H9 (cell line): Measurements from ENCODE around the gene APOBEC2. TPM values are rescaled to one million over a fixed set of nuclear protein-coding genes. Genes with fewer than 3 reads are reported as not detected.

Experiments
- DNase-seq: peaks from one replicate; pipeline ENCODE4 v3.0.0-alpha.2; 2017
- H2AFZ ChIP-seq: one replicate; pipeline ENCODE4 v1.6.1; 2013; ENCODE audit warnings: mild to moderate bottlenecking, low read length, control low read depth, moderate library complexity
- H2AK5ac ChIP-seq: 2 replicates; pipeline ENCODE4 v1.6.1; 2013; ENCODE audit warnings: low read length, control low read depth, mixed read lengths; ENCODE audit not compliant: insufficient read length
- H2BK120ac ChIP-seq: one replicate; pipeline ENCODE4 v1.6.1; 2013; ENCODE audit warnings: low read depth, mild to moderate bottlenecking, low read length, control low read depth, inconsistent platforms; ENCODE audit not compliant: poor library complexity, severe bottlenecking
- H2BK12ac ChIP-seq: 2 replicates; pipeline ENCODE4 v1.6.1; 2013; ENCODE audit warnings: low read length, control low read depth, mixed read lengths, low read depth; ENCODE audit not compliant: insufficient read length
- H2BK15ac ChIP-seq: 2 replicates; pipeline ENCODE4 v1.6.1; 2013; ENCODE audit warnings: low read depth, low read length, control low read depth
- H2BK20ac ChIP-seq: one replicate; pipeline ENCODE4 v1.6.1; 2013; ENCODE audit warnings: low read depth, mild to moderate bottlenecking, low read length, control low read depth, inconsistent platforms; ENCODE audit not compliant: poor library complexity, severe bottlenecking
- H2BK5ac ChIP-seq: 2 replicates; pipeline ENCODE4 v1.6.1; 2013; ENCODE audit warnings: low read length, control low read depth, mixed read lengths; ENCODE audit not compliant: insufficient read length
- H3K14ac ChIP-seq: 2 replicates; pipeline ENCODE4 v1.6.1; 2013; ENCODE audit warnings: low read length, control low read depth; ENCODE audit not compliant: insufficient read depth
- H3K18ac ChIP-seq: 2 replicates; pipeline ENCODE4 v1.6.1; 2013; ENCODE audit warnings: low read depth, mild to moderate bottlenecking, mixed read lengths, low read length, control low read depth; ENCODE audit not compliant: insufficient read length
- H3K23ac ChIP-seq: 2 replicates; pipeline ENCODE4 v1.6.1; 2013; ENCODE audit warnings: low read length, control low read depth, mixed read lengths, low read depth; ENCODE audit not compliant: insufficient read length
- H3K23me2 ChIP-seq: 2 replicates; pipeline ENCODE4 v1.6.1; 2013; ENCODE audit warnings: low read depth, mild to moderate bottlenecking, mixed read lengths, low read length, control low read depth; ENCODE audit not compliant: insufficient read length, poor library complexity, severe bottlenecking
- H3K27ac ChIP-seq: 2 replicates; pipeline ENCODE4 v1.5.1; 2013; ENCODE audit warnings: low read length, control low read depth, mixed read lengths, low read depth; ENCODE audit not compliant: insufficient read length
- H3K27me3 ChIP-seq: 2 replicates; pipeline ENCODE4 v1.6.1; 2013; ENCODE audit warnings: low read length, control low read depth, inconsistent platforms; ENCODE audit not compliant: insufficient read depth
- H3K4ac ChIP-seq: 2 replicates; pipeline ENCODE4 v1.6.1; 2013; ENCODE audit warnings: low read depth, mild to moderate bottlenecking, control low read depth, inconsistent platforms, low read length, moderate library complexity
- H3K4me1 ChIP-seq: 2 replicates; pipeline ENCODE4 v1.6.1; 2013; ENCODE audit warnings: low read length, control low read depth, inconsistent platforms; ENCODE audit not compliant: insufficient read depth
- H3K4me2 ChIP-seq: 2 replicates; pipeline ENCODE4 v1.6.1; 2013; ENCODE audit warnings: low read length, control low read depth, mixed read lengths; ENCODE audit not compliant: insufficient read length, insufficient read depth
- H3K56ac ChIP-seq: 2 replicates; pipeline ENCODE4 v1.6.1; 2013; ENCODE audit warnings: low read depth, mild to moderate bottlenecking, mixed read lengths, low read length, control low read depth; ENCODE audit not compliant: insufficient read length
- H3K79me1 ChIP-seq: 2 replicates; pipeline ENCODE4 v1.6.1; 2013; ENCODE audit warnings: low read depth, mild to moderate bottlenecking, moderate library complexity, low read length, control low read depth, inconsistent platforms; ENCODE audit not compliant: insufficient read depth, poor library complexity, severe bottlenecking
- H3K79me2 ChIP-seq: 2 replicates; pipeline ENCODE4 v1.6.1; 2013; ENCODE audit warnings: low read length, control low read depth, inconsistent platforms; ENCODE audit not compliant: insufficient read depth
- H3K9ac ChIP-seq: 2 replicates; pipeline ENCODE4 v1.6.1; 2013; ENCODE audit warnings: low read length, control low read depth, mixed read lengths; ENCODE audit not compliant: insufficient read length; ENCODE audit errors: extremely low read depth
- H3K9me3 ChIP-seq: one replicate; pipeline ENCODE4 v1.6.1; 2013; ENCODE audit warnings: low read depth, low read length, inconsistent platforms; ENCODE audit not compliant: control insufficient read depth
- H3T11ph ChIP-seq: one replicate; pipeline ENCODE4 v1.6.1; 2013; ENCODE audit warnings: mild to moderate bottlenecking, low read length, control low read depth, inconsistent platforms
- H4K20me1 ChIP-seq: one replicate; pipeline ENCODE4 v1.6.1; 2013; ENCODE audit not compliant: control insufficient read depth, insufficient read length, insufficient read depth
- H4K5ac ChIP-seq: 2 replicates; pipeline ENCODE4 v1.6.1; 2013; ENCODE audit warnings: low read depth, mild to moderate bottlenecking, mixed read lengths, low read length, control low read depth; ENCODE audit not compliant: insufficient read length
- H4K8ac ChIP-seq: replicated peaks from 2 replicates; pipeline ENCODE4 v1.6.1; 2013; ENCODE audit warnings: low read length, control low read depth, mixed read lengths, low read depth; ENCODE audit not compliant: insufficient read length
- H4K91ac ChIP-seq: 2 replicates; pipeline ENCODE4 v1.6.1; 2013; ENCODE audit warnings: low read depth, mild to moderate bottlenecking, moderate library complexity, mixed read lengths, low read length, control low read depth; ENCODE audit not compliant: insufficient read length
- H3K27ac Mint-ChIP-seq, 3 experiments: 2 replicates in 2 of 3; 3 replicates in 1 of 3; pipeline ENCODE4 v1.8.0; 2020 to 2021; ENCODE audit warnings: mixed read lengths in 3 of 3, mild to moderate bottlenecking in 1 of 3, moderate library complexity in 1 of 3
- H3K27me3 Mint-ChIP-seq: 2 replicates; pipeline ENCODE4 v1.8.0; 2021; ENCODE audit warnings: low read depth, mild to moderate bottlenecking, moderate library complexity, mixed read lengths
- H3K36me3 Mint-ChIP-seq, 3 experiments: 2 replicates in 2 of 3; 3 replicates in 1 of 3; pipeline ENCODE4 v1.8.0; 2020 to 2021; ENCODE audit warnings: low read depth in 3 of 3, mixed read lengths in 3 of 3; ENCODE audit not compliant: insufficient read depth in 1 of 3
- H3K4me1 Mint-ChIP-seq, 2 experiments: 2 replicates each; pipeline ENCODE4 v1.8.0; 2020; ENCODE audit warnings: mixed read lengths in 2 of 2
- H3K4me3 Mint-ChIP-seq, 2 experiments: 2 replicates in 1 of 2; 3 replicates in 1 of 2; pipeline ENCODE4 v1.8.0; 2020 to 2021; ENCODE audit warnings: mild to moderate bottlenecking in 2 of 2, mixed read lengths in 2 of 2, moderate library complexity in 1 of 2
- H3K9me3 Mint-ChIP-seq, 2 experiments: 2 replicates in 1 of 2; 3 replicates in 1 of 2; pipeline ENCODE4 v1.8.0; 2020; ENCODE audit warnings: mild to moderate bottlenecking in 2 of 2, mixed read lengths in 2 of 2, moderate library complexity in 1 of 2
- CTCF ChIP-seq: fragments of 200-600 bp; sonication (generic); conservative IDR thresholded peaks from 3 replicates; pipeline ENCODE4 v1.8.0; 2021; ENCODE audit warnings: antibody characterized with exemption, mild to moderate bottlenecking
- WGBS: extraction: QIAGEN DNeasy Blood & Tissue Kit; methylation state at CpG from one replicate; pipeline ENCODE4 v1.1.7; 2013; ENCODE audit warnings: missing lambda C conversion rate, low lambda C conversion rate, mixed read lengths; ENCODE audit not compliant: insufficient read length; ENCODE audit errors: extremely low coverage; 5-methylcytosine and 5-hydroxymethylcytosine counted together
- total RNA-seq: library from RNA; stranded (reverse); gene quantifications from 2 replicates; pipeline ENCODE4 v1.2.1, GENCODE V29; 2021

Gene APOBEC2
- total RNA-seq, 1 experiment from 2014 or later, result not detected

DNA sequence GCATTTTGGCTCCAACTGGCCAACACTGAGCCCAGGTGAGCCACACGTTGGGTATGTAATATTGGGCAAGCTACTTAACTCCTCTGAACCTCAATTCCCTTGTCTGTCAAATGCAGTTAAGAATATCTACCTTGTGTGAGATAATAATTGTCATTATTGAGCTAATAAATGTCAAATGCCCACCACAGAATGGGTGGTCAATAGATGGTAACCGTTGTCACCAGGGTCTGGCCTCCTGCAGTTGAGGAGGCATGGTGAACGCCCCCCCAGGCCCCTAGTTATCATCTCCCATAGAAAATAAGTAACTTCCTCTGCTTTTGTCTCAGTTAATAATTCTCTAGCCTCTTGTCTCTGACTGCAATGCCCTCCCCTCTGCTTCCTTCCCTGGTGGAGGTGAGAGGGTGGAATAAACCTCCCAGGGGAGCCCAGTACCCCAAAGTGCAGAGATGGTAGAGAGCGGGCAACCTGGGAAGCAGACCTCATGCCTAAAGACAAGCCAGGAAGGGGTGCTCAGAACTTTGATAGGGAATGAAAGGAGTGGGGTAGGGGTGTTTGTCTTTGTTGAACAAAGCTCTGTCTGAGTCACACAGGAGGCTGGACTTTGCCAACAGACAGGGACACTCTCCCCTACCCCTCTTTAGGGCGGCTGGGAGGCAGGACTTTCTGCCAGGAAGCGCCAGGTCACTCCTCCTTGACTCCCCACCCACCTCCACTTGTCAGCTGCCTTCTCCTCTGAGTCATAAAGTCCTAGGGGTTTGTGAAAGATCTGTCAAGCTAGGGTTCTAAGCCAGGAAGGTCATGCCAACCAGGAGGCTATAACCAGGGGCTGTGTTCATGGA is 12.7 kb upstream of the APOBEC2 start:
- Histone ChIP-seq H2AFZ (no peak overlapping the region), H3K18ac (no peak overlapping the region), H3K79me1 (no peaks in the 10 kb centered on the region), H3K4ac (no peak overlapping the region), H3K27ac (no peak overlapping the region), H2AK5ac (no peak overlapping the region), H3K23ac (no peak overlapping the region), H4K8ac (no peak overlapping the region), H3K4me2 (no peak overlapping the region), H2BK20ac (no peak overlapping the region), H2BK5ac (no peak overlapping the region), H3K9me3 (no peaks in the 10 kb centered on the region), H3K27me3 (no peaks in the 10 kb centered on the region), H4K91ac (no peak overlapping the region), H2BK120ac (no peak overlapping the region), H4K5ac (no peak overlapping the region), H3K4me1 (no peaks in the 10 kb centered on the region), H3K9ac (no peak overlapping the region), H2BK15ac (no peak overlapping the region), H3K14ac (no peak overlapping the region), H3K79me2 (no peaks in the 10 kb centered on the region), H2BK12ac (no peak overlapping the region), H4K20me1 (no peaks in the 10 kb centered on the region), H3T11ph (no peak overlapping the region), H3K56ac (no peak overlapping the region), H3K23me2 (no peaks in the 10 kb centered on the region)
- no peak overlapping the region for H3K4me3 Mint-ChIP-seq
- no peak for DNase-seq
- peaks cover 12 to 15% of the 10 kb centered on the region in 2 experiments for H3K4me1 Mint-ChIP-seq
- no peaks in the 10 kb centered on the region for H3K36me3 Mint-ChIP-seq
- no peaks in the 10 kb centered on the region; a peak in 1 of 5 replicates for H3K9me3 Mint-ChIP-seq
- WGBS, result no CpG with 5 or more reads among the region's 6 CpGs
- peak overlapping the region in 1 of 3 experiments; percentile 63; a peak in 1 of 7 replicates for H3K27ac Mint-ChIP-seq
- TF ChIP-seq CTCF, result no peak
- H3K27me3 Mint-ChIP-seq, result no peaks in the 10 kb centered on the region; the same call in 1 of the 2 replicates
